GM18870 (cell line): Measurements from ENCODE around the gene PYHIN1.

ENCODE experiments used
- ATAC-seq: cut with Tn5 transposase; IDR thresholded peaks from one replicate; pipeline ENCODE4 v1.9.1; 2021; ENCODE audit warnings: moderate library complexity; ENCODE audit not compliant: unreplicated experiment

PYHIN1 gene

GRCh38 chr1:158931055-158931737, at the start of gene PYHIN1:
PYHIN1 (plus strand) TSS chr1:158931552; CDS start chr1:158936911, 5,359 bp downstream.
- ATAC-seq = no peak

- no peak for ATAC-seq
These were observed 37.7 kb upstream of the PYHIN1 start for GRCh38 chr1:158893654-158894053.

GRCh38 chr1:158898722-158899121, 32.6 kb upstream of the PYHIN1 start:
- ATAC-seq = no peak

GRCh38 chr1:158901623-158902022, 29.7 kb upstream of the PYHIN1 start:
- ATAC-seq = no peak

GRCh38 chr1:158916085-158916484, 15.3 kb upstream of the PYHIN1 start:
- ATAC-seq = no peak

- no peak for ATAC-seq
These were observed 6.7 kb upstream of the PYHIN1 start for GRCh38 chr1:158924677-158925076.

- no peak for ATAC-seq
These were observed 848 bp upstream of the PYHIN1 start for GRCh38 chr1:158930504-158930903.

- no peak for ATAC-seq
These were observed 819 bp downstream of the PYHIN1 start for GRCh38 chr1:158932171-158932570.

- ATAC-seq = no peak
These were observed 2.3 kb downstream of the PYHIN1 start for GRCh38 chr1:158933621-158934020.

- ATAC-seq = no peak
These were observed 7.8 kb downstream of the PYHIN1 start for GRCh38 chr1:158939180-158939579.

GRCh38 chr1:158941317-158941716, 10.0 kb downstream of the PYHIN1 start:
- no peak for ATAC-seq

GRCh38 chr1:158942490-158942889, 11.1 kb downstream of the PYHIN1 start:
- ATAC-seq = no peak

GRCh38 chr1:158943059-158943458, 11.7 kb downstream of the PYHIN1 start:
- ATAC-seq = no peak

- no peak for ATAC-seq
These were observed 13.7 kb downstream of the PYHIN1 start for GRCh38 chr1:158945061-158945460.

- ATAC-seq = no peak
These were observed 15.4 kb downstream of the PYHIN1 start for GRCh38 chr1:158946785-158947184.

GRCh38 chr1:158951956-158952355, 20.6 kb downstream of the PYHIN1 start:
- no peak for ATAC-seq

GRCh38 chr1:158952416-158952815, 21.1 kb downstream of the PYHIN1 start:
- ATAC-seq = no peak

GRCh38 chr1:158961178-158961577, 29.8 kb downstream of the PYHIN1 start:
- no peak for ATAC-seq

- no peak for ATAC-seq
These were observed 31.6 kb downstream of the PYHIN1 start for GRCh38 chr1:158962983-158963382.

GRCh38 chr1:158969166-158969565, 37.8 kb downstream of the PYHIN1 start:
- ATAC-seq = no peak

GRCh38 chr1:158969855-158970254, 38.5 kb downstream of the PYHIN1 start:
- ATAC-seq = no peak

GRCh38 chr1:158972841-158973240, 41.5 kb downstream of the PYHIN1 start:
- ATAC-seq = no peak

GRCh38 chr1:158976219-158976618, 44.9 kb downstream of the PYHIN1 start:
- ATAC-seq = no peak
